Posterior cingulate gyrus (tissue), 11 donors: ENCODE data around the gene GLE1.
"Not testable (repeated sequence)": the region's sequence is repeated elsewhere in the genome, so short reads cannot be mapped to it uniquely, and the experiment has no call there.

Source experiments
- DNase-seq, 10 donors: peaks; one replicate each; pipeline versions ENCODE4 v3.0.0 to v3.0.0-alpha.2; 2020 to 2021; ENCODE audit warnings: mixed read lengths in 3 of 10
- intact Hi-C: fragments of 100-400 bp; cut with DNase I; formaldehyde crosslinking; loops from one replicate; pipeline ENCODE4 v1.15.1; 2023

GLE1 gene

DNA sequence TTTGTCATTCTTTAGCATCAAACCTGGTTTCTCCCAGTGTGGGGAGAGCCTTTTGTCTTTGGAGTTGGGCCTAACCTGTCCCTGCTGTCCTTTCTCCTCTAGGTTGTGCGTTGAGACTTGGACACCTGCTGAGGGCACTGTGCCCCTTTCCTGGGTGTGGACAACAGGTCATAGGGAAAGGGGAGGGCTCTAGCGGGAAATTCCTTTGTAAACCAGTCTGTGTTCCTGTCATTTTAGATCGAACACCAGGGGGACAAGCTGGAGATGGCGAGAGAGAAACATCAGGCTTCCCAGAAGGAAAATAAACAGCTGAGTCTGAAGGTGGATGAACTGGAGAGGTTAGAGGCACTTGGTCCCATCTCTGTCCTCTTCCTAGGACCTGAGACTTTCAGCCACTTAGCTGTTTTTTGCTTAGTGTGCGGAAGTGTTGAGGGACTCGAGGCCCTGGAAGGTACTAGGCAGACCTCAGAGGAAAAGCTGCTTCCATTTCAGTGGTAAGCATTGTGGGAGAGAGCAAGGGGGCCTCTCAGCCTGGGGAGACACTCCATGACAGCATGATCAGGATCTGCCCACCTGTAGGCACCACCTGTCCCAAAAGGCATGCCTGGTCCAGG is 8.6 kb upstream of the GLE1 start:
- intact Hi-C loops, result no loop called here
- DNase-seq, result no peak

DNA sequence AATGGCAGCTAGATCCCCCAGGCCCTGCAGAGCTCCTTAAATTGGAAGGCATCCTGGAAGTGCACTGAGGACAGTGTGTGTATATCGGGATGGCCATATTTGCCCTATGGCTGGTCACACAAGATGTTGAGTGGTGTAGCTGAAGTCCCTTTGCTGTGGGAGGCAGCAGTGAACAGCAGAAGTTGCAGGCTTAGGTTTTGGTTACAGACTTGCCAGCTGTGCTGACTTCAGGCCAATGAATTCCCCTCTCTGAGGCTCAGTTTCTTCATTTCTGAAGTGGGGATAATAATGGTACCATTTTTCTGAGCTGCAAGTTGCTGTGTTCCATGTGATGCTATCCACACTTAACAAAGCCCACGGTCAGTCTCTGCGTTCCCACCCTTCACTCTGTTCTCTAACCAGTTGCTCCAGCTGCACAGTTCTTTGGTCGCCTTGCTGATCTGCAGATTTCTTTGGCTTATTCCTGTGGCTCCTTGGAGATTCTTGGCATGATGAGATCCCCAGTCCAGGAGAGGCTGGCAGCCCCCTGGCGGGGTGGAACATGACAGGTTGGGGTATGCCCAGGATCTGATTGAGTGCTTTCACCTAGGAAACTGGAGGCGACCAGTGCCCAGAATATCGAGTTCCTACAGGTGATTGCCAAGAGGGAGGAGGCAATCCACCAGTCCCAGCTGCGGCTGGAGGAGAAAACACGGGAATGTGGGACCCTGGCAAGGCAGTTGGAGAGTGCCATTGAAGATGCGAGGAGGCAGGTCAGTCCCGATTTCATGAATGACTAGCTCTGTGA is 6.5 kb upstream of the GLE1 start:
- DNase-seq, result peak in 4 of 10 donors; percentile 12 to 42 (median 20)
- intact Hi-C loops, result no loop called here

DNA sequence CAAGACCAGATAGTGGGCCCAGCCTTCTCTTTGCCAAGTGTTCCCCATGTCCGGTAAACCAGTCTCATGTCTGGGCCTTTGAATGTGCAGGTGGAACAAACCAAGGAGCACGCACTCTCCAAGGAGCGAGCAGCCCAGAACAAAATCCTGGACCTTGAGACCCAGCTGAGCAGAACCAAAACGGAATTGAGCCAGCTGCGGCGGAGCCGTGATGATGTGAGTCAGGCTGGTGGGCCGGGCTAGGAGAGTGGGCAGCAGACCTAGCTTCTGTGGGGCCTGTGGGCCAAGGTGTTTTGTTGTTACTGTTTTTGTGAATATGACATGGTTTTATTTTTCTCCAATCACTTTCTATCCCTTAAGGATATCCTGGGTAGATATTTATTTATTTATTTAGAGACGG is 5.6 kb upstream of the GLE1 start:
- intact Hi-C loops, result no loop called here
- no peak for DNase-seq

DNA sequence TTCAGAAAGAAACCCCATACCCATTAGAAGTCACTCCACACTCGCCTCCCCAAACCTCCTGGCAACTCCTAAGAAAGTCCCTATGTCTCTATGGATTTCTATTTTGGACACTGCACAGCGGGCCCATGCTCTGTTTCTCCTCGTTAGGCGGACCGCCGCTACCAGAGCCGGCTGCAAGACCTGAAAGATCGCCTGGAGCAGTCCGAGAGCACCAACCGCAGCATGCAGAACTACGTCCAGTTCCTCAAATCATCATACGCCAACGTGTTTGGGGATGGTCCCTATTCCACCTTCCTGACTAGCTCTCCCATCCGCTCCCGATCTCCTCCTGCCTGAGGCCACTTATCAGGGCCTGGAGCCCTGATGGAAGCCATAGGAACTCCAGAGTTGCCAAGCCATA is 4.6 kb upstream of the GLE1 start:
- intact Hi-C loops, result loop anchor here (5.0 kb wide), 1 partner anchor 52 kb away; the partner anchor contains the start of gene SPTAN1
- no peak for DNase-seq

DNA sequence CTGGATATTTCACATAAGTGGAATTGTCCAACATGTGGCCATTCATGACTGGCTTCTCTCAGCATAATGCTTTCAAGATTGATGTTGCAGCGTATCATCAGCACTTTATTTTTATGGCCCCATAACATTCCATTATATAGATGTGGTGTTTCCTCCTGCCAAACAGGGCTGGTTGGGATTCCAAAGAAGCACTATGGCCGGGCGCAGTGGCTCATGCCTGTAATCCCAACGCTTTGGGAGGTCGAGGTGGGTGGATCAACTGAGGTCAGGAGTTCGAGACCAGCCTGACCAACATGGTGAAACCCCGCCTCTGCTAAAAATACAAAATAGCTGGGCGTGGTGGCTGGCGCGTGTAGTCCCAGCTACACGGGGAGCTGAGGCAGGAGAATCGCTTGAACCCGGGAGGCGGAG is 1.1 kb upstream of the GLE1 start:
- intact Hi-C loops, result loop anchor here (5.0 kb wide), 1 partner anchor 49 kb away; the partner anchor contains the start of gene SPTAN1
- DNase-seq, result not testable (repeated sequence)

DNA sequence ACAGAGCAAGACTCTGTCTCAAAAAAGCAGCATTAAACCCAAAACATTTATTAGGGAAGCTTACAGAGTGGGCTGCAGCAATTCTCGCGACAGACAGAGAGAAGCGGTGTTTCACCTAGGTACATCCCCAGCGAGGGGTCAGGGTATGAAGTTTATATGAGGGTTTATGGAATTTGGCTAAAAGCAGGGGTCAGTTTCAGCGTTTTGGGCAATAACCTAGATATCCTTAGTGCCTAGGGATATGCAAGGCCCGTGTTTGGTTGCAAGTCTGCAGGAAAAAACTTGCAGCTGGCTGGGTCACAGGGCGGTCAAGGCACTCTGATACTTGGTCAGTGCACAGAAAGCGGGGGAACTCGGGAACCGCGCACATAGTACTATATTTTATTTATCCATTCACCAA is 649 bp upstream of the GLE1 start:
- intact Hi-C loops, result loop anchor here (5.0 kb wide), 1 partner anchor 48 kb away; the partner anchor contains the start of gene SPTAN1
- no peak for DNase-seq

DNA sequence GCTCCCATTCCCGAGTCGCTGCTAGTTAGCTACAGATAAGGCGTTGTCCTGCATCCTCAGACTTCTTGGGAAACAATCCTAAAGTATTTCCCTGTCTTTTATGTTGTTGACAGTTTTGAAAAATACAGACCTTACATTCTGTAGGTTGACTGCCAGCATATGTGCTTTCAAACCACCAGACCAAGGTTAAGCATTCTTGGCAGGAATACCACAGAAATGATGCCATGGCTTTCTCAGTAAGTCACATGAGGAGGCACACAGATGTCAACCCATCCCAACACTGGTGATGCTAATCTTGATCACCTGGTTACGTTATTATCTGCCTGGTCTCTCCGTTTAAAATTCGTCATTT is 871 bp downstream of the GLE1 start:
- no peak for DNase-seq
- intact Hi-C loops, result no loop called here

DNA sequence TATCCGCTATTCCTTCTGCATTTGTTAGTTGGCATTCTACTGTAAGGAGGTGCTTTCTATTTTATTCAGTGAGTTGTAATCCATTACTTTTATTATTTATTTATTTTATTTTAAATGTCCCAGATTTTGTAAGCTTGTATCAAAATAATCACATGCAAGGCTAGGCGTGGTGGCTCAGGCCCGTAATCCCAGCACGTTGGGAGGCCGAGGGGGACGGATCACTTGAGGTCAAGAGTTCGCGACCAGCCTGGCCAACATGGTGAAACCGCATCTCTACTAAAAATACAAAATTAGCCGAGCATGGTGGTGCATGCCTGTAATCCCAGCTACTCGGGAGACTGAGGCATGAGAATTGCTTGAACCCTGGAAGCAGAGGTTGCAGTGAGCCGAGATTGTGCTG is 1.4 kb downstream of the GLE1 start:
- DNase-seq, intact Hi-C loops: not testable (repeated sequence)

DNA sequence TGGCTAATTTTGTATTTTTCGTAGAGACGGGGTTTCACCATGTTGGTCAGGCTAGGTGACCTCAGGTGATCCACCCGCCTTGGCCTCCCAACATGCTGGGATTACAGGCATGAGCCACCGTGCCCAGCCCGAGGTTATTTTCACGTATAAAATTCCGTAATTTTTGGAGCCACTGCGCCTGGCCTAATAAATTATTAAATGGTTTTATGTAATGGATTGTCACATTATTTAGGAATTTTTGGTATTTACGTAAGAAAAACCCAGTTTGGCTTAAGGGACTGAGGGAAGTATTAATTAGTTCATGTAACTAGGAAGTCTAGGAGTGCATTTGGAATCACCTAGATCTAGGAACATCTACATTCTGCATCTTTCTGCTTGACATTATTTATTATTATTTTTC is 8.3 kb downstream of the GLE1 start:
- DNase-seq, result no peak
- intact Hi-C loops, result no loop called here

DNA sequence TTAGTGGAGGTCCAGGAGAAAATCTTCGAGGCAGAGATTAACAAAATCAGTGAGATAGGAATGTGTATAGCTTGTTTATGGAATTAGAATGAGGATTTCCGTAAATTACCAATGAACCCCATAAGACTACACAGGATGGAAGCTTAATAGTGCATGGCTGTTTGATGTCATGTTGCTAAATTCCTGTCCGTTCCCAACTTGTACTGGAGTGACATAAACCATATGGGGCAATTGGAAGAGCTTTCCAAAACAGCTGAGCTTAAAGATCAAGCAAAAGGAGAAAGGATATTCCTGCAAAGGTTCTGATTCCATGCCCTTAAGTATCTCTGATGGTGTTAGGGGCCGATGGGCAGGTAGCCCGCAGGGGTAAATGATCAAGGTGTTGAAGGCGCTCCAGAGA is 17.4 kb downstream of the GLE1 start:
- DNase-seq, result no peak
- intact Hi-C loops, result no loop called here

DNA sequence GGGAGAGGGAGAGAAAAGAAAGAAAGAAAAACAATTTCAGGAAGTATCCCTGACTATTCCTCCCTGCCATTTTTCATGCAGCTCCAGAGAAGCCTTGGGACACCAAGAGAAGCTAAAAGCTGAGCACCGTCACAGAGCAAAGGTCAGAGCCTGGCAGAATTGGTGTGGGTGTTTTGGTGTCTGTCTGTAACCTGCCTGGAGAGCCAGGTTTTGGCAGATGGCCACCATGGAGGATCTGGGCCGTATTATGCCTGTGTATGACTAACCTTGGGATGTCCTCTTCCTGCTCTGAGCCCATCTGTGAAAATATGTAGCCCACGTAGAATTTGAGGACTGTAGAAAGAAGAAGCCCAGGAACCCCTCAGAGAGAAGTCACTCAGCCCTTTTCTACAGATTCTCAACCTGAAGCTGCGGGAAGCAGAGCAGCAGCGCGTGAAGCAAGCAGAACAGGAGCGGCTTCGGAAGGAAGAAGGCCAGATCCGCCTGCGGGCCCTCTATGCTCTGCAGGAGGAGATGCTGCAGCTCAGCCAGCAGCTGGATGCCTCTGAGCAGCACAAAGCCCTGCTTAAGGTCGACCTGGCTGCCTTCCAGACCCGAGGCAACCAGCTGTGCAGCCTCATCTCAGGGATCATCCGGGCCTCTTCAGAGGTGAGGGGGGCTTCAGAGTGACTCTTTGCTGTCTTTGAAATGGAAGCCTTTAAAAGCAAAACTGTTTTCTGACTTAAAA is 18.8 kb downstream of the GLE1 start:
- peak in 9 of 10 donors; percentile 27 to 89 (median 46) for DNase-seq
- intact Hi-C loops, result no loop called here

DNA sequence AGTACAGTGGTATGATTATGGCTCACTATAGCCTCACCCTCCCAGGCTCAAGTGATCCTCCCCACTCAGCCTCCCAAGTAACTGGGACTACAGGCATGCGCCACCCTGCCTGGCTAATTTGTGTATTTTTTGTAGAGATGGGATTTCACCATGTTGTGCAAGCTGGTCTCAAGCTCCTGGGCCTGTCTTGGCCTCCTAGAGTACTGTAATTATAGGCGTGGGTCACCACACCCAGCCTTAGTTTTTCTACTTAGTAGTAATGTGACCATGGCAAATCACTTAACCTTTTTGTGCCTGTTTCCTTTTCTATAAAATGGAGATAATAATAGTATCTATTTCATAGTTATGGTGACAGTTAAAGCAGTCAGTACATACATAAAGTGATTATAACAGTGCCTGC is 22.2 kb downstream of the GLE1 start:
- no peak for DNase-seq
- intact Hi-C loops, result no loop called here

DNA sequence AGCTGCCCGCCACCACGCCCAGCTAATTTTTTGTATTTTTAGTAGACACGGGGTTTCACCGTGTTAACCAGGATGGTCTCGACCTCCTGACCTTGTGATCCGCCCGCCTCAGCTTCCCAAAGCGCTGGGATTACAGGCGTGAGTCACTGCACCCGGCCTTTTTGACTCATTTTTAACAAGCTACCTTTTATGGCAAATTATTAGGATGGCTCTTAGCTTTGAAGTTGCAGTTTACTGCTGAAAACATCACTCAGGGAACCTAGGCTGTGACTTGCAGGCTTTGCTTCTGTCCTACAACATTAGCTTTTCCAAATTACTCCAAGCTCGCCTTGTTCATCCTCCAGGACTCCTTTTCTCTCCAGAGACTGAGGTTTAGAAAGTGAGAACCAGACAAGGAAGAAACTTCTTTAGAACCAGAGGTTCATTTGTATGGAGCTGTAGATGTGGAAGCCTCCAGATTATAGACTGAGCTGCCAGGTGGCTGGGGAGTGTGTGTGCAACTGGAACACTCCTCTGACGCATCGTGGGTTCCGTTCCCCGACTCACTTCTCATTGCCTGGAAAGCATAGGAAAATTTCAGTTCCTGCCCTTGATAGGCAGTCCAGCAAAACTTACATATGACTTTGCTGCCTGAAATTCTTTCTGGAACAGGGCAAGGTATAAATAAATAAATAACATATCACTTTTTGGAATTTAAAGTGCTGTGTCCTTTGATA is 24.1 kb downstream of the GLE1 start:
- DNase-seq, result peak in 1 of 10 donors; percentile 13
- intact Hi-C loops, result no loop called here

DNA sequence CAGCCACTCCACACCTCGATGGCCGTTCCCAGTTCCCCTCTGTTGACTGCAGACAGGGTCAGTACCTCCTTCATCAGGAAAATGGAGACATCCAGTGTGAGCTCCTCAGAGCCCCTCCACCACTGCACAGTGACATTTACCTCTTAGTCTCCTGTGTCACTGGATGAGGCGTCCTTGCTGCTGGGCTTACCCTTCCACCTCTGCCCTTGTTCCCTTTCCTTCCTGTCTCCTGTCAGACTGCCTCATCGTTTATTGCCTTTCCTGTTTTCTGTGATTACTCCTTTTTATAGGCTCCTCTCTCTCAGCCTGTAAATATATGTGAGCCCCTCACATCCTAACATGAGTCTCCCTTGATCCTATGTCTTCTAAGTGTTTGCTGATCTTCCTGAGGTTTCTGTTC is 24.7 kb downstream of the GLE1 start:
- intact Hi-C loops, result no loop called here
- peak in 1 of 10 donors; percentile 21 for DNase-seq

DNA sequence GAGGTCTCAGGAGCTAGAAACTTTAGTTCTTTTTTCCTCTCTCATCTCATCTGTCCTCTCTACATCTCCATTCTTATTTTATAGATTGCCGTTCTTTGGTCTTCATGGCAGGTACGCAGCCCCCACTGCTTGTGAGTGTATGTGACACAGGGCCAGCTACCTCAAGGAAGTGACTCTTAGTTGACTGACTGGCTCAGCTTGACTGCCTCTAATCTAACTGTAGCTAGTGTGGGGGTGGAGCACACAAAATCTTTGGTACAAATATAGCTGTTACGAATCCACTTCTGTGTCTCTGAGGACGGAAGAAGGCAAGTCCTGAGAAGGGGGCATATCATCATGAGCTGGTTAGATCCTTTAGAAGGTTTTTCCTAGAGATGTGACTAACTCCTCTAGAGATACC is 28.1 kb downstream of the GLE1 start:
- peak in 1 of 10 donors; percentile 4 for DNase-seq
- intact Hi-C loops, result no loop called here

DNA sequence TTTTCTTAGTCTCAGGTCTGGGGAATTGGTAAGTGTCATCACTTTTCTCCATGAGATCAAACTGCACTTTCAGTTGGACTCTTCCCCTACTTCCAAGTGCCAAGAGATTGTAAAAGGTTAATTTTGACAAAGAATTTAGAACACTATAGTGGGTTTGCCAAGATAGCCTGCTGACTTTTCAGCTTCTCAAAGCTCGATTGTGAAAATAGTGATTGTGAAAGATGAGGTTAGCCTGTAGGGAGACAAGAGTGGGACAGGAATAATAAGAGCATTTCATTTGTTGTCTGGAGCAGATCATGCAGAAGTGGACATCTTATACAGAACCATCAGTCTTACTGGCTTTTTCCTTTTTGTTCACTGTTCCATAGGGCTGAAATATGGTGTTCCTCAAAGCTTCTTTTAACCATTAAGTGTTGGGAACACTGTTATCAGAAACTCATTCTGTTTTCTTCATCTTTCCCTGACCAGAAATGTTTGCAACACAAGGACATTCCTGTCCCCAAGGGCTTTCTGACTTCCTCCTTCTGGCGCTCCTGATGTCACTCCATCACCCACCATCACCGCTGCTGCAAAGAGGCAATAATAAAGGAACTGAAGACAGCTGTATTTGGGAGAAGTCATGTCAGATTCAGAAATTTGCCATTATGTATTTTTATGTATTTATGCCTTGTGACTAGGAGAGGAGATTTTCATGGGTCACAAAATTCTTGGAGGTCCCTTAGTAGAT is 36.3 kb downstream of the GLE1 start:
- DNase-seq, result no peak
- intact Hi-C loops, result no loop called here

DNA sequence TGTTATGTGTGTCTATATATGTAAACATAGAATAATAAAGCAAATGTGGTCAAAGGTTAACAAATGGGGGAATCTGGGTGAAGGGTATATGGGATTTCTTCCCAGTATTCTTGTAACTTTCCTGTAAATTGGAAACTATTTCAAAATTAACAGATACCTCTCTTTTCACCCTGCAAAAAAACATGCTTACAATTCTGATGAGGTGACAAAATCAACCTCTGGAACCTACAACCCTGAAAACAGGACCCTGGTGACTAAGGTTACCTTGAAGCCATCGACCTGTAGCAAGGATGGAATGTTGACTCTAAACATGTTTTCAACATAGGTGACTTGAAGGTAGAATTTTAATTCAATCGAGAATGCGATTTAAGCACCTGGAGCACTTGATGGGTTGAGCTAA is 42.0 kb downstream of the GLE1 start:
- DNase-seq, result no peak
- intact Hi-C loops, result no loop called here

DNA sequence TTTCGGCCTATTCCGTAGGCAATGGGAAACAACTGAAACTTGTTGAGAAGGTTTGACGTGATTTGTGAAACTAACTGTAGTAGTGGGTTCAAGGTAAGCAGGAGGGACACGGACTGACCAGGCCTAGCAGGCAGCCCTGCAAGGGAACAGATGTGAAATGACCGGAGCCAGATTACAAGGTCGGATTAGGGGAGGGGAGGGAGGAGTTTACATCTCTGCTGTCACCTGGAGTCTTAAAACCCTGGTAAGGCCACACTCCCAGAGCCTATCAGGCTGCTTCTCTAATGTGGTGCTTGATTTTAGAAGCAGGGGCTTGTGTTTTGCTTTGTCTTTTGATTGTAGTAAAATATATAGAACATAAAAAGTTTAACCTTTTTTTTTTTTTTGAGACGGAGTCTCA is 44.4 kb downstream of the GLE1 start:
- intact Hi-C loops, result no loop called here

DNA sequence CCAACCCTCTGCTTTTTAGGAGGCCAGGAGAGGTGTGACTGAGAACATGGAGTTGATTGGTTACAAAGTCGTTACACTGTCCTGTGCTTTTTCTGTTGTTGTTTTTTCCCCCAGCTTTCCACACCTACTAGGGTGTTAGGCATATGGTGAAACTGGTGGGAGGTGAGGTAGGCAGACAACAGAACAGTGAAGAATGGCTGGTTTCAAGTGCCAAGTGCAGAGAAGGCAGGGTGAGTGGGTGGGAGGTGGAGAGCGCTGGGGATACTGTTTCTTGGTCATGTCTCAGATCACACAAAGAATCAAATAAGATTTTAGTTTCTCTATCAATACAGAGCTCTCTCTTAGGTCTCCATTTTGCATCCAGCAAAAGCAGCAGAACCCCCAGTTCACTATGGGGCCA is 45.7 kb downstream of the GLE1 start:
- DNase-seq, result peak in 6 of 10 donors; percentile 29 to 87 (median 40)
- intact Hi-C loops, result loop anchor here (5.0 kb wide), 1 partner anchor 48 kb away; the partner anchor contains the start of gene GLE1

More for the DNA sequence above, 44.4 kb downstream of the GLE1 start:
- peak in 1 of 10 donors; percentile 9 for DNase-seq
